ENCODE measurements around the gene KCP.

DNA sequence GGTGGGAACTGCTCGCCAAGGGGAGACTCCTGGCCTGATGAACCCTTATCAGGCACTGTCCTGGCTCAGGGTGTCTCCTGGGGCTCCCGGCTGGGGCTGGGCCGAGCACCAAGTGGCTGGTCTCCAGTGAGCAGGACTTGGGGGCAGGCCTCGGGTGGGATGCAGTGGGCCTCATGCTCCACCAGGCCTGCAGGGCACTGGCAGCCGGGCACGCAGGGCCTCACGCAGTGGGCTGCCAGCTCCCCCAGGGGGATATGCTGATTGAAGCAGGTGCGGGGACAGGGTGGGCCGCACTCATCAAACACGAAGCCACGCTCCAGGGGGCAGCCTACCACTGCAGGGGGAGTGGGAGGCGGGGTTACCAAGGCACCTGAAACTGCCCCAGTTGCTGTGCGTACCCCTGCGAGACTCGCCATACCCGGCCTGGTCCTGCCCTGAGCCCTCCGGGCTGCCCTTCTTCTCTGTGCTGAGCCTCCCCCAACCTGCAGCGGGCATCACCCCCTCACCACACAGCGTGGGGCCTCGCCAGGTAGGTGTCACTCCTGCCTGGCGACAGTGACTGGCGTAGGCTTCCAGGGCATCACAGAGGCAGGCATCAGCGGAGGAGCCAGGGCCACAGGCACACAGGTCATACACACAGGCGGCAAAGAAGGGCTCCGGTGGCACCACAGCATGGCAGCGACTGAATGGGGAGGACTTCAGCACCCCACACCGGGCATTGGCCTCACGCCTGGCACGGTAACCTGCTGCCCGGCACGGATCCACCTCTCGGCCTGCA, 33.3 kb downstream of the KCP start:
- TF ChIP-seq EZH2phosphoT487 (IDR thresholded peaks at IDR 0.05; ENCODE audit: borderline replicate concordance) (no peak), CTCF (conservative IDR thresholded peaks at IDR 0.05; ENCODE audit: low read length) (no peak)
